SH-SY5Y (cell line): ENCODE measurements around the gene IPCEF1.

Experiments used
- GATA2 ChIP-seq: IDR thresholded peaks from 2 replicates; pipeline ENCODE4 v1.6.1; 2011; ENCODE audit warnings: mild to moderate bottlenecking, low read depth, low read length
- GATA3 ChIP-seq: IDR thresholded peaks from 2 replicates; pipeline ENCODE4 v1.6.1; 2011; ENCODE audit warnings: low read depth, mild to moderate bottlenecking, low read length, moderate library complexity

DNA sequence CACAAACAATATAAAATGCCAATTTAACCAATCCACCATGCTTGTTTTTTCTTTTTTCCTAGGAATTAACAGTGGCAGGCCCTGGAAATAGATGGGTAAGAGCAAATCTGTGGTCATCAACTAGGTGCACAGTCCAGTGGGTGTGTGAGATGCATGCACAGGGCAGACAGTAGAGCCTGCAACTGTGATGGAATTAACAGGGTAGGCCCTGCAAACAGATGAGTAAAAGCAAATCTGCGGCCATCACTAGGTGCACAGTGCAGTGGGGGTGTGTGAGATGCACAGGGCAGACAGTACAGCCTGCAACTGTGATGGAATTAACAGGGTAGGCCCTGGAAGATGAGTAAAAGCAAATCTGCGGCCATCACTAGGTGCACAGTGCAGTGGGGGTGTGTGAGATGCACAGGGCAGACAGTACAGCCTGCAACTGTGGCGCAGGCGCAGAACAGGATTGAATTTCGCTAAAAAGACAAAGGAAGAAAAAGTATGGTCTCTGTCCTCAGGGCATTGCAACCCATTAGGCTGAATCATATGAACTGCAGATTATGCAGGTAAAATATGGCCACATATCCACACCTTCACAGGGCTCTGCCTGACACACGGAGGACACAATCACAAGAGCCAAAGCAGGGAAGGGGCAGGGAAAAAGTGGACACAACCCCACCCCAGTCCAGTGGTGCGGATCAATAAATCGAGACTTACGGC is 41.0 kb upstream of the IPCEF1 start:
- TF ChIP-seq GATA2 (no peak), GATA3 (no peak)
